ENCODE measurements around the gene DOK5.

DNA sequence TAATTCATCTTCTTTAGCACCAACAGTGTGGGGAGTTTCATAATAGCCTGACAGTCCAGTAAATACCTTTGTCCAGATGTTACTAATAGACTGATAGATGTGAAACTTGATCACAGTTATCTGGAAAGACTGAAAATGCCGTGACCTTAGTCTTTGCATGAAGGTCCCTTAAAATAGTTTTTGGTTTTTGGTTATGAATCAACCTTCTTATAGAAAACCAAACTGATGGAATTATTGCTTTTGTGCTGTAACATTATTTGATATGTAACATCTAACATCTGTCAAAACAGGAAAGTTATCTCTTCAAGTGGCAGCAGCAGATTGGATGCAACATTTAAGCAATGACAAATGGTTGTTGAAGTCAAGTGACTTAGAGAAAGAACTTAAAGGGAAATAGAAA, 190.4 kb downstream of the DOK5 start:
- TF ChIP-seq CTCF (IDR thresholded peaks at IDR 0.05; ENCODE audit: low read depth, low read length) (no peak), POLR2A (IDR thresholded peaks at IDR 0.05; ENCODE audit: extremely low read depth, insufficient read length) (no peak), MAX (IDR thresholded peaks at IDR 0.05; ENCODE audit: low read depth, low read length) (no peak)

Measured in NB4 (cell line).